Stimulated activated naive B cell treated with anti-CD40 and anti-IgM and Interleukin-4, amounts not matched to agents 10 μg/mL and 1 μg/mL and 100 μg/mL, for 72 hours (primary cell): Measurements from ENCODE around the gene DNM3.
"Not testable (repeated sequence)": the region's sequence is repeated elsewhere in the genome, so short reads cannot be mapped to it uniquely, and the experiment has no call there.

Experiments
- ATAC-seq, 2 donors: fragments of 150-1000 bp; cut with Tn5 transposase; replicated peaks; 2 replicates each; pipeline ENCODE4 v1.10.0; 2021; ENCODE audit warnings: moderate library complexity in 1 of 2
- DNase-seq: peaks from one replicate; pipeline ENCODE4 v3.0.0; 2021
- H3K27ac Mint-ChIP-seq: one replicate; pipeline ENCODE4 v1.8.0; 2022; ENCODE audit warnings: mild to moderate bottlenecking, mixed read lengths
- H3K27me3 Mint-ChIP-seq, 2 donors: one replicate each; pipeline ENCODE4 v1.8.0; 2022; ENCODE audit warnings: mixed read lengths in 2 of 2
- H3K36me3 Mint-ChIP-seq, 2 donors: one replicate each; pipeline ENCODE4 v1.8.0; 2022; ENCODE audit warnings: mixed read lengths in 2 of 2, mild to moderate bottlenecking in 1 of 2
- H3K4me1 Mint-ChIP-seq, 2 donors: one replicate each; pipeline ENCODE4 v1.8.0; 2022; ENCODE audit warnings: mixed read lengths in 2 of 2, mild to moderate bottlenecking in 1 of 2
- H3K4me3 Mint-ChIP-seq, 2 donors: one replicate each; pipeline ENCODE4 v1.8.0; 2022; ENCODE audit warnings: mild to moderate bottlenecking in 2 of 2, mixed read lengths in 2 of 2, moderate library complexity in 1 of 2
- H3K9me3 Mint-ChIP-seq, 2 donors: one replicate each; pipeline ENCODE4 v1.8.0; 2022; ENCODE audit warnings: mixed read lengths in 2 of 2, mild to moderate bottlenecking in 1 of 2

The DNM3 gene

DNA sequence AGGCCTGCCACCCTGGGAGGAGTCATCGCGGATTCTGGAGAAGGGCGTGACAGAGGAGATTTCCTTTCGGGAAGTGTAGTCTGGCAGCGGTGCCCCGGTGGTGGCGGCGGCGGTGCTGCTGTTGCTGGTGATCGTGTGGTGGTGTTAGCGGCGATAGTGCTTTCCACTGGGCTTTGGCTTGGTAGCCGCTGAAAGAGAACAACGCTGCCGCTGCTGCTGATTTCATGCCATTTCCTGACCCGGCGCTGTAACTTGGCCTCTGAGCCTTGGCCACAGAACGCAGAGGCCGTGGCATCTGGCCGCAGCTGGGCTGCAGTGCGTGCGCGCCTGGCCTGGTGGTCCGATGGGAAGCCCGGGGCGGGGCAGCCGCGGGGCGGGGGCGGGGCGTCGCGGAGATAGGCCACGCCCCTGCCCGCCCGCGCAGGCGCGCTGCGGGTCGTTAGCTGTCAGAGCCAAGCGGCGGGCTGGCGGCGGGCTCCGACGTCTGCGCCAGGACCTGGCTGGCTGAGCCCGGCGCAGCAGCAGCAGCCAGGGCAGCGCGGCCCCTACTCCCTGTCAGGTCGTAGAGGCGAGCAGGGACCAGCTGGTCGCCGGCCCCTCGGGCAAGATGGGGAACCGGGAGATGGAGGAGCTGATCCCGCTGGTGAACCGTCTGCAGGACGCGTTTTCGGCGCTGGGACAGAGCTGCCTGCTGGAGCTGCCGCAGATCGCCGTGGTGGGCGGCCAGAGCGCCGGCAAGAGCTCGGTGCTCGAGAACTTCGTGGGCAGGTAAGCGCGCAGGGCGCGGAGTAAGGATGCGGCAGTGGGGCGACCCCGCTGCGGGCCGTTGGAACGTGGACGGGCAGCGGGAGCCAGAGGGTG lies at the start of gene DNM3:
Gene DNM3 (plus strand): TSS at position 449 of the 861 bp plus-strand sequence. CDS start 159 bp downstream, at position 608.
- Mint-ChIP-seq H3K36me3 (no peaks in the 10 kb centered on the region), H3K9me3 (no peaks in the 10 kb centered on the region), H3K4me1 (peaks cover 18 to 24% of the 10 kb centered on the region in 2 donors), H3K4me3 (peak within 1 kb of the TSS; percentile 88 to 94), H3K27me3 (peaks cover 13 to 17% of the 10 kb centered on the region in 2 donors), H3K27ac (peak within 1 kb of the TSS; percentile 75)
- ATAC-seq (peak; percentile 93 to 94), DNase-seq (peak; percentile 78)

GRCh38 chr1:171792656-171793369 lies 48.5 kb upstream of the DNM3 start:
- H3K4me3 Mint-ChIP-seq = no peak overlapping the region
- no peaks in the 10 kb centered on the region for H3K9me3 Mint-ChIP-seq
- peaks cover 57 to 78% of the 10 kb centered on the region in 2 donors for H3K36me3 Mint-ChIP-seq
- H3K4me1 Mint-ChIP-seq = peaks cover 6 to 11% of the 10 kb centered on the region in 2 donors
- no peak for DNase-seq
- H3K27ac Mint-ChIP-seq = no peak overlapping the region
- H3K27me3 Mint-ChIP-seq = no peaks in the 10 kb centered on the region
- ATAC-seq = no peak

DNA sequence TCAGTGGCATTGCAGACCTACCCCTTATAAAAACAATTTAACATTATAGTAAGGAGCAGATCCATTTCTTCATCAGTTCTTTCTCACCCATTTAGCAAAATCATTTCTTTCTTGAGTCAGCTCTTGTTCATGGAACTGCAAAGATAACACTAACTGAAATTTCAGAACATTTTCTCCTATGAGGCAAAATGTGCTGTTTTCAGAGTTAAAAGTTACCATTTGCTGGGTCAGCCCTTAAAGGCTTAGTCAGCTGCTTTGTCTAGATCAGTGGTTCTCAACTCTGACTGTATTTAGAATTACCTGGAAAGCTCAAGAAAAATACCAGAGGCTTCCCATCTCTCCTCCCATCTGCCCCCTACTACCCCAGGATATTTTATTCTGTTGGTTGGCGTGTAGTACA lies 47.7 kb upstream of the DNM3 start:
- no peak for ATAC-seq
- H3K4me3 Mint-ChIP-seq = peak overlapping the region in 1 of 2 donors; percentile 30
- no peak overlapping the region for H3K27ac Mint-ChIP-seq
- no peaks in the 10 kb centered on the region for H3K9me3 Mint-ChIP-seq
- H3K27me3 Mint-ChIP-seq = no peaks in the 10 kb centered on the region
- DNase-seq = no peak
- peaks cover 6 to 8% of the 10 kb centered on the region in 2 donors for H3K4me1 Mint-ChIP-seq
- peaks cover 58 to 79% of the 10 kb centered on the region in 2 donors for H3K36me3 Mint-ChIP-seq

DNA sequence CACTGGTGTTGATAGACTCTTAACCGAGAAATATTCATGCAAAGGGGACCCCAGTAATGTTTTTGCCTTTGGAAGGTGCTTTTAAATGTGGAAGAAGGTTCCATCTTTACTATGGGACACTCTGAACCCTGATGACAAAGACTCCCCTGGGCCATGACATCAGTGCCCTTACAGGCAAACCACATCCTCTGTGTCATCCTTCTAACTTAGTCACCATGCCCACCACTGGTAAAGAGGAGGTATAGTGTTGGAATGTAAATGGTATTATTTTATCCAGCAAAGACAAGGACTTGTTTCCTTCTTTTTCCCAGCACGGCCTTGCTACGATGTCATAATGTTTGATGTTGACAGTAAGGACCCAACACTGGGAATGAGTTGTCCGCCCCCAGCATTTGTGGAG lies 47.2 kb upstream of the DNM3 start:
- peak; percentile 84 to 90 for ATAC-seq
- peaks cover 54 to 79% of the 10 kb centered on the region in 2 donors for H3K36me3 Mint-ChIP-seq

GRCh38 chr1:171796592-171796991 lies 44.7 kb upstream of the DNM3 start:
- Mint-ChIP-seq H3K4me3 (no peak overlapping the region), H3K27me3 (no peaks in the 10 kb centered on the region), H3K9me3 (no peaks in the 10 kb centered on the region), H3K36me3 (peaks cover 47 to 64% of the 10 kb centered on the region in 2 donors), H3K4me1 (peaks cover 6 to 8% of the 10 kb centered on the region in 2 donors), H3K27ac (peak overlapping the region; percentile 21)
- DNase-seq (no peak), ATAC-seq (no peak)

More for the DNA sequence above, 47.2 kb upstream of the DNM3 start:
- peaks cover 6 to 8% of the 10 kb centered on the region in 2 donors for H3K4me1 Mint-ChIP-seq
- no peaks in the 10 kb centered on the region for H3K9me3 Mint-ChIP-seq
- DNase-seq = no peak
- H3K27ac Mint-ChIP-seq = peak overlapping the region; percentile 21
- H3K4me3 Mint-ChIP-seq = peak overlapping the region in 1 of 2 donors; percentile 30
- H3K27me3 Mint-ChIP-seq = no peaks in the 10 kb centered on the region

DNA sequence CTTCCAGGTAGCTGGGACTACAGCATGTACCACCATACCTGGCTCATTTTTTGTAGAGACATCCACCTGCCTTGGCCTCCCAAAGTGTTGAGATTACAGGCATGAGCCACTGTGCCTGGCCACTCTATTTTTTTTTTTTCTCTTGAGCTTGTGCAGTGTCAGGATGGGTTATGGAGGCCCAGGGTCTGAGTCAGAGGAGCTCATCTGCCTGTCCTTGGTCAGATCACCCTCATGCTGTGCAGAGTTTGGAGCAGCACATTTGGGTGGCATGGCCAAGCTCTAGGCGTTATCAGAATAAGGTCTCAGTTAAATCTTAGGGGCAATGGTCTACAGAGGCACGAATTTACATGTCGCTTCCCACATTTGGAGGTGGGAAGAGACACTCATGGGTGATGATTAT lies 43.0 kb upstream of the DNM3 start:
- no peak for DNase-seq
- Mint-ChIP-seq H3K27me3 (no peaks in the 10 kb centered on the region), H3K4me3 (no peak overlapping the region), H3K36me3 (peaks cover 44 to 59% of the 10 kb centered on the region in 2 donors), H3K4me1 (peaks cover 6 to 8% of the 10 kb centered on the region in 2 donors), H3K27ac (peak overlapping the region; percentile 27), H3K9me3 (no peaks in the 10 kb centered on the region)
- no peak for ATAC-seq

DNA sequence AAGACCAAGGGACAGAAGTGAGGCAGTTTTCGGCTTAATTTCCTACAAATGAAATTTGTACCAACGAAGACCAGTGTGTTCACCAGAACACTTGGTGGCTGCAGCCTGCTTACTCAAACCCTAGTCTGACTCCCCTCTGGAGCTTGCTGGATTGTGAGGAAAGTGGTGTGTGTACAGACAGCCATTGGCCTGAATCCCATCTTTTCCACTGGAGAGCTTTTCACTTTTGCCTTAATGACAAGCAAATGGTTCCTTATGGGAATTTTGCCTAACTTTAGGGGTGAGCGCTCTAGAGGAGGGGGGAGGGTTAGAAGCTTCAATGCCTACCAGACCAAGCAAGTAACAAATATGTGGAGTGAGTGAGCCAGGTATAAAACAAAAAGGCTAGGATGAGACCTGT lies 42.5 kb upstream of the DNM3 start:
- ATAC-seq = no peak
- Mint-ChIP-seq H3K9me3 (no peaks in the 10 kb centered on the region), H3K4me1 (peaks cover 5 to 6% of the 10 kb centered on the region in 2 donors), H3K4me3 (no peak overlapping the region), H3K36me3 (peaks cover 44 to 59% of the 10 kb centered on the region in 2 donors), H3K27ac (no peak overlapping the region), H3K27me3 (no peaks in the 10 kb centered on the region)
- DNase-seq = no peak

DNA sequence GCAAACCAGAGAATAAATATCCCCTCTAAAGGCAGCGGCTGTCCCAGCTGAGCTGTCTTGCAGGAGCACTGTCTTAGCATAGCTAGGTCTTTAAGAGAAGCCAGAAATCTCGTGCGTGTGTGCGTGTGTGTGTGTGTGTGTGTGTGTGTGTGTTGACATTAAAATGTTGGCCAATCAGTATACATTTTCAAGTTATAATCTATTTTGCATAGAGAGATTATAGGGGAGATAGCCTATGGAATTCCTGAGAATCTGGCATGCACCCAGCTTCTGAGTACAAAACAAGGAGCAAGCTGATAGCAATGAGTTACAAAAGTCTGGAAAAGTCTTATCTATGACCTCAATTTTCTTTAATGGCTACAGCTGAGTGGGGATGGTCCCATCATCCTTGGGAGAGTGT lies 42.1 kb upstream of the DNM3 start:
- peaks cover 1 to 3% of the 10 kb centered on the region in 2 donors for H3K4me1 Mint-ChIP-seq
- peaks cover 40 to 55% of the 10 kb centered on the region in 2 donors for H3K36me3 Mint-ChIP-seq
- no peak overlapping the region for H3K4me3 Mint-ChIP-seq
- no peak for DNase-seq
- no peaks in the 10 kb centered on the region for H3K27me3 Mint-ChIP-seq
- no peaks in the 10 kb centered on the region for H3K9me3 Mint-ChIP-seq
- no peak overlapping the region for H3K27ac Mint-ChIP-seq
- ATAC-seq = no peak

GRCh38 chr1:171799698-171800097 lies 41.6 kb upstream of the DNM3 start:
- H3K27ac Mint-ChIP-seq, H3K27me3 Mint-ChIP-seq, H3K4me1 Mint-ChIP-seq, ATAC-seq, H3K9me3 Mint-ChIP-seq, H3K4me3 Mint-ChIP-seq, DNase-seq: not testable (repeated sequence)
- H3K36me3 Mint-ChIP-seq = peaks cover 35 to 50% of the 10 kb centered on the region in 2 donors

- Mint-ChIP-seq H3K36me3 (peaks cover 30 to 45% of the 10 kb centered on the region in 2 donors), H3K27ac (no peak overlapping the region), H3K4me1 (peaks cover 2 to 3% of the 10 kb centered on the region in 2 donors), H3K27me3 (no peaks in the 10 kb centered on the region), H3K4me3 (no peak overlapping the region), H3K9me3 (no peaks in the 10 kb centered on the region)
- no peak for ATAC-seq
- no peak for DNase-seq
Measured at GRCh38 chr1:171800342-171800741, 41.0 kb upstream of the DNM3 start.

GRCh38 chr1:171800851-171801250 lies 40.4 kb upstream of the DNM3 start:
- ATAC-seq (no peak), DNase-seq (no peak)
- Mint-ChIP-seq H3K9me3 (no peaks in the 10 kb centered on the region), H3K27ac (no peak overlapping the region), H3K36me3 (peaks cover 27 to 44% of the 10 kb centered on the region in 2 donors), H3K27me3 (no peaks in the 10 kb centered on the region), H3K4me1 (peaks cover 7 to 8% of the 10 kb centered on the region in 2 donors), H3K4me3 (no peak overlapping the region)

GRCh38 chr1:171801487-171801891 lies 39.8 kb upstream of the DNM3 start:
- H3K27me3 Mint-ChIP-seq = no peaks in the 10 kb centered on the region
- DNase-seq = no peak
- no peak overlapping the region for H3K27ac Mint-ChIP-seq
- H3K36me3 Mint-ChIP-seq = peaks cover 24 to 37% of the 10 kb centered on the region in 2 donors
- H3K9me3 Mint-ChIP-seq = no peaks in the 10 kb centered on the region
- peak; percentile 42 to 48 for ATAC-seq
- H3K4me3 Mint-ChIP-seq = no peak overlapping the region
- peaks cover 8 to 9% of the 10 kb centered on the region in 2 donors for H3K4me1 Mint-ChIP-seq

DNA sequence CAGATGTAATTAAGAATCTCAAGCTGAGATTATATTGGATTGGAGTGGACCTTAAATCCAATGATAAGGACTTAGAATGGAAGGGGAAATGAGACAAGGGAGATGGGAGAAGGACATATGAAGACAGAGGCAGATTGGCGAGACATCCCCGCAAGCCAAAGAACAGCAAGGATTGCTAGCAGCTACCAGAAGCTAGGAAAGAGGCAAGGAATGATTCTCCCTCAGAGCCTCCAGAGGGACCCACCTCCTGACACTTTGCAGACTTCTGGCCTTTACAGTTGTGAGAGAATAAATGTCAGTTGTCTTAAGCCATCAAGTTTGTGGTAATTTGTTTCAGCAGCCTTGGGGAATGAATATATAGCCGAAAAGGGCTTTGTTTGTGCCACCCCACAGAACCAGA lies 39.1 kb upstream of the DNM3 start:
- Mint-ChIP-seq H3K36me3 (peaks cover 17 to 30% of the 10 kb centered on the region in 2 donors), H3K4me3 (no peak overlapping the region), H3K27me3 (no peaks in the 10 kb centered on the region), H3K4me1 (peaks cover 10 to 13% of the 10 kb centered on the region in 2 donors), H3K9me3 (no peaks in the 10 kb centered on the region), H3K27ac (no peak overlapping the region)
- ATAC-seq (no peak), DNase-seq (no peak)

DNA sequence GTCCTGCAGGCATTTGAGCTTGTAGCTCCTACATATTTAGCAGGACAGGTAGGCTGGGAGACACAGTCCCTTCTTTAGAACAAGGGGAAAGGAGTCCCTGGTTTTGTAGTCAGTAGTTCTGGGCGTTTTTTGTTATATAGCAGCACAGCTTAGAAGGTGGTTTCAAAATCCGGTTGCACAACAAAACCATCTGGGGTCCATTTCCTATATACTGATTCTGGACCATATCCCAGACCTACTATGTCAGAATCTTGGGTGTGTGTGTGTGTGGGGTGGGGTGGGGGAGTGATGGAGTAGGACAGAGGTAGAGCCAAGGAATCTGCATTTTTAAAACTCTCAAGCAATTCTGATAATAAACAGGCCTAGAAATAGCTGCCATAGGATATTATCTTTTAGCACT lies 38.3 kb upstream of the DNM3 start:
- no peak for DNase-seq
- H3K4me1 Mint-ChIP-seq = peaks cover 16 to 20% of the 10 kb centered on the region in 2 donors
- no peak overlapping the region for H3K4me3 Mint-ChIP-seq
- H3K36me3 Mint-ChIP-seq = peaks cover 15 to 23% of the 10 kb centered on the region in 2 donors
- no peaks in the 10 kb centered on the region for H3K9me3 Mint-ChIP-seq
- no peak overlapping the region for H3K27ac Mint-ChIP-seq
- no peak for ATAC-seq
- H3K27me3 Mint-ChIP-seq = no peaks in the 10 kb centered on the region
